ENCODE data around the gene TAMALIN.

TAMALIN gene

DNA sequence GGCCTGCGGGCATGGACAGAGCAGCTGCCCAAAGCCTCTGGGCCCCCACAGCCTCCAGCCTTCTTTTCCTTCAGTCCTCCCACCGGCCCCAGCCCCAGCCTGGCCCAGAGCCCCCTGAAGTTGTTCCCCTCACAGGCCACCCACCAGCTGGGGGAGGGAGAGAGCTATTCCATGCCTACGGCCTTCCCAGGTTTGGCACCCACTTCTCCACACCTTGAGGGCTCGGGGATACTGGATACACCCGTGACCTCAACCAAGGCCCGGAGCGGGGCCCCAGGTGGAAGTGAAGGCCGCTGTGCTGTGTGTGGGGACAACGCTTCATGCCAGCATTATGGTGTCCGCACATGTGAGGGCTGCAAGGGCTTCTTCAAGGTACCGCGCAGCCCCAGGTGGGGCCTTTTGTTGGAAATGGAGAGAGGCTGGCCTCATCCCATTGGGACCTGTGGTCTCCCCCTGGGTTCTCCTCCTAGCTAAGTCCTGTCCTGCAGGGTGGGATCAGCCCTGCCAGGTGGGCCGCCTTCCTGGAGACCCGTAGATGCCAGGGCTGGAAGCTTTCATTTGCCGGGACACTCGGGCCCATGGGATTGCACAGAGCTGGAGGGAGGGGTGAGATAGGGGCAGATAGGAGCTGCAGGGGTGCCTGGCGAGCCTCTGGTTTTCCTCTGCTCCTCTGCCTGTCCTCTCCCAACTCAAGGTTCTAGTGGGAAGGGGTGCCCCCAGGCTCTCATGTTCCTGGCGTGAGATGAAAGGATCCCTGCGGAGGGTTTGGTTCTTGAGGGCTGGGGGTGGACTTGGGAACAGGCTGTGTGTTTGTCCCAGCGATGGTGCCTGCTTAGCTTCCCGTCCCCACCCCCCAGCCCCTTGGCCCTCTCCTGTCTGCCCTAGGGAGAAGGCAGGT lies 48.3 kb downstream of the TAMALIN start:
- DNase-seq = peak in 7 of 51 donors; percentile 36 to 74 (median 49)

DNA sequence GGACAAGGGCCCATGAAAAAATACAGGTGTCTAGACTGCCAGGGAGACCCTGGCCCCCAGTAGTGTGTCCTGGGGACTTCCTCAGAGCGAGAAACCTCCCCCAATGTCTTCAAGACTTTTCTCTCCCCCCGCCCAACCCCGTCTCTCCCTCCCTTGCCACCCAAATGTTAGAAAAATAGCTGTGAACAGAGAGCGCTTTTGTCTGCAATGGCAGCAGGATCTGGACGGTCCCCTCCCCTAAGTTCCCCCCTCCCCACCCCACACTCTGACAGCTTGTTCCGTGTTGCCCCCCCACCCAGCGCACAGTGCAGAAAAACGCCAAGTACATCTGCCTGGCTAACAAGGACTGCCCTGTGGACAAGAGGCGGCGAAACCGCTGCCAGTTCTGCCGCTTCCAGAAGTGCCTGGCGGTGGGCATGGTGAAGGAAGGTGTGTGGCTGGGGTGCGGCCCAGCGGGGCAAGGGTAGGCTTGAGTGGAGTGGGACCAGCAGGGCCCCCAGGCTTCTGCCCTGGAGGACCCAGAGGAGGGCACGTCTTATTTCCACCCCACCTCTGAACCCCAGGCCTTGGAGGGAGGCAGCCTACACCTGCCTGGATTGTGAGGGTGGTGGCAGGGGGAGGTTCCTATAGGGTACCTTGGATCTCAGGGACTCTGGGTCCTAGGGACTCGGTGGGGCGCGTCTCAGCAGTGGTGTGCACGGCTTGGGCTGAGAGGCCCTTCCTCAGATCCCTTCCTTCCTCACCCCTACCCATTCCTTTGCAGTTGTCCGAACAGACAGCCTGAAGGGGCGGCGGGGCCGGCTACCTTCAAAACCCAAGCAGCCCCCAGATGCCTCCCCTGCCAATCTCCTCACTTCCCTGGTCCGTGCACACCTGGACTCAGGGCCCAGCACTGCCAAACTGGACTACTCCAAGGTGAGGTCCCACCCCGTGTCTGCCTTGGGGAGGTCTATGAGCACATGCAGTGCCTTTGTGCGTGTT lies 49.3 kb downstream of the TAMALIN start:
- peak in 37 of 51 donors; percentile 27 to 84 (median 52) for DNase-seq

DNA sequence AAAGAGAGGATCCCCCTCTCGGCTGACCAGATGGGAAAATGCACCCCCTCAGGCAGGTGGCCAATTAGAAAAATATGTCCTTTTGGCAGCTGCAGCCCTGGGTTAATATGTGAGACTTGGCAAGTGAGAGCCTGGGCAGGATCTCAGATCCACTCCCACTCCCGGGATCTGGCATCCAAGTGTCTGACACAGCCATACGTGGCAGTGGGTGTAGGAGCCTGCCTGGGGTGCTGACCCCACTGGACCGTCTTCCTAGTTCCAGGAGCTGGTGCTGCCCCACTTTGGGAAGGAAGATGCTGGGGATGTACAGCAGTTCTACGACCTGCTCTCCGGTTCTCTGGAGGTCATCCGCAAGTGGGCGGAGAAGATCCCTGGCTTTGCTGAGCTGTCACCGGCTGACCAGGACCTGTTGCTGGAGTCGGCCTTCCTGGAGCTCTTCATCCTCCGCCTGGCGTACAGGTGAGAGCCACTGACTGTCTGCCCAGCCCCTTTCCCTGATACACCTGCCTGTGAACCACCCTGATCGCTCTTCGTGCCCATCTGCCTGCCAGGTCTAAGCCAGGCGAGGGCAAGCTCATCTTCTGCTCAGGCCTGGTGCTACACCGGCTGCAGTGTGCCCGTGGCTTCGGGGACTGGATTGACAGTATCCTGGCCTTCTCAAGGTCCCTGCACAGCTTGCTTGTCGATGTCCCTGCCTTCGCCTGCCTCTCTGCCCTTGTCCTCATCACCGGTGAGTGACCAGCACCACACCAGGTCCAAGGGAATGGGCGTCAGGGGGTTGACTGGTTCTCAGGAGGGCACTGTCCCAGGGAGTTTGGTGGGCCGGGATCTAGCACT lies 50.3 kb downstream of the TAMALIN start:
- DNase-seq = peak in 7 of 51 donors; percentile 18 to 75 (median 41)

DNA sequence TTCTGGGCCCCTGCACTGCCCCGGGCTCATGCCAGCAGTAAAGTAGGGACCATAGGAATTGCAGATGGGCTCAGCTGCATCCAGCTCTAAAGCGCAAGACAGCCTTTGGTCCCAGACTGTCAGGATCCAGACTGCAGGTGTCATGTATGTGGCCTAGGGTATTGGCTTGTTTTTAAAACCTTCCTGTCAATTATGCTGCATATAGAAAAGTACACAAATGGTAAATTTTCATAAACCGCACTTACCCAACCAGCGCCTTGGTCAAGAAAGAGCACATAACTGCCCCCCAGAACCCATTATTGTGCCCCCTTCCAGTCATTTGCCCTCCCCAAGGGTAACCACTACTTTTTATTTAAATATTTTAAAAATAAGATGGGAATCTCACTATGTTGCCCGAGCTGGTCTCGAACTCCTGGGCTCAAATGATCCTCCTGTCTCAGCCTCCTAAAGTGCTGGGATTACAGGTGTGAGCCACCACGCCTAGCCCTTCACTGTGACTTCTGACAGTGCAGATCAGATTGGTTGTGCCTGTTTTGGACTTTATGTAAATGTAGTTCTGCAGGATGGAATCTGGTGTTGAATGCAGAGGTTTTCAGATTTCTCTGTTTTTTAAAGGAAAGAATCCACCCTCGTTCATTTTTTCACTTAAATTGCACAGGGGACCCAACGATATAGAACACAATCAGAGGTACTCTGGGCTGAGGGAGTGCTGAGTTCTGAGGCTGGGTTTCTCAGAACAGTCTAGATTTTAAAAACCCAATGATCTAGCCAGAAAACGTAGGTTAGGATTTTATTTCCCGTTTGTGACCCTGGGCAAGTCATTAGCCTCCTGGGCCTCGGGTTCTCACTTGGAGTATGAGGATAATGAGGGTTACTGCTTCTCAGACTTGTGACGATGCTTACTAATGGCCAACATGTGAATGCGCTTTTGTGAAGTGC lies 51.2 kb downstream of the TAMALIN start:
- DNase-seq = no peak

DNA sequence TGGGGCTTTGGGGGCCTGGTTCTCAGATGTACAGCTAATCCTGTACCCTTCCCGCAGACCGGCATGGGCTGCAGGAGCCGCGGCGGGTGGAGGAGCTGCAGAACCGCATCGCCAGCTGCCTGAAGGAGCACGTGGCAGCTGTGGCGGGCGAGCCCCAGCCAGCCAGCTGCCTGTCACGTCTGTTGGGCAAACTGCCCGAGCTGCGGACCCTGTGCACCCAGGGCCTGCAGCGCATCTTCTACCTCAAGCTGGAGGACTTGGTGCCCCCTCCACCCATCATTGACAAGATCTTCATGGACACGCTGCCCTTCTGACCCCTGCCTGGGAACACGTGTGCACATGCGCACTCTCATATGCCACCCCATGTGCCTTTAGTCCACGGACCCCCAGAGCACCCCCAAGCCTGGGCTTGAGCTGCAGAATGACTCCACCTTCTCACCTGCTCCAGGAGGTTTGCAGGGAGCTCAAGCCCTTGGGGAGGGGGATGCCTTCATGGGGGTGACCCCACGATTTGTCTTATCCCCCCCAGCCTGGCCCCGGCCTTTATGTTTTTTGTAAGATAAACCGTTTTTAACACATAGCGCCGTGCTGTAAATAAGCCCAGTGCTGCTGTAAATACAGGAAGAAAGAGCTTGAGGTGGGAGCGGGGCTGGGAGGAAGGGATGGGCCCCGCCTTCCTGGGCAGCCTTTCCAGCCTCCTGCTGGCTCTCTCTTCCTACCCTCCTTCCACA lies 52.0 kb downstream of the TAMALIN start:
- peak in 31 of 51 donors; percentile 20 to 81 (median 47) for DNase-seq

DNA sequence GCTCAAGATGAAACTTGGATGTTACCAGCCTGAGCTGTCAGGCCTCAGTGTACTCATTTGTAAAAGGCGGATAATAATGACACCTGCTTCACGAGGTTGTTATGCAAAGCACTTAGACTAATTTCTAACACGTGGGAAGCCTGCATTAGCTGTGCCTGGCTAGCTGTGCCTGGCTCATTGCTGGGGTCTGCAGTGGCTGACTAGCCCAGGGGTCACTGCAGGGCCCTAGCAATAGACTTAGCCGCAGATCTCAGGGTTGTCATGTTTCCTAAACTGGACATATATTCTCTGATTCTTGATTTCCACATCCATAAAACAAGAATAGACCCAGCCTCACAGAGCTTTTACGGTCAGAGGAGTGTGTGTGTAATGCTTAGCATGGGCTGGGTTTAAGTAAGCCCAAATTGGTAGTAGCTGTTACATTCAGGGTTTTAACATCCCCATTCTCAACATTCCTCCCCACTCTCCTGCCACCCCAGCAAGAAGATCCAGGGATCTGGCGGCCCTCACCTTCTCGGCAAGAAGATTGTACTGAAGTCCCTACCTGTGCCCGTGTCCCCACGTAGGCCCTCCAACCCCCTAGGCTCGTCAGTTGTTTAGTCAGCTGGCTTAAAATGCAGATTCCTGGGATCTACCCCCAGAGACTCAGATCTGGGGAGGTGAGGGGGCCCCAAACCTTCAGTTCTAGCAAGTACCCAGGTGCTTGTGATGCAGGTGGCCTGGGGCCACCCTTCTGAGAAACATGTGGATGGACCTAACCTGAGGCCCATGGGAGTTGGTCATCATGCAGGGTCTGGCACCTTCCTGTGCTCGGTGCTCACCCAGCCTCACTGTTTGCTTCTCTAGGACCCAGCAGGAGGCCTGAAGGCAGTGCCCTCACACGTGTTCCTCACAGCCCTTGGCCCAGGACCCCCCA lies 53.1 kb downstream of the TAMALIN start:
- peak in 1 of 51 donors; percentile 41 for DNase-seq

DNA sequence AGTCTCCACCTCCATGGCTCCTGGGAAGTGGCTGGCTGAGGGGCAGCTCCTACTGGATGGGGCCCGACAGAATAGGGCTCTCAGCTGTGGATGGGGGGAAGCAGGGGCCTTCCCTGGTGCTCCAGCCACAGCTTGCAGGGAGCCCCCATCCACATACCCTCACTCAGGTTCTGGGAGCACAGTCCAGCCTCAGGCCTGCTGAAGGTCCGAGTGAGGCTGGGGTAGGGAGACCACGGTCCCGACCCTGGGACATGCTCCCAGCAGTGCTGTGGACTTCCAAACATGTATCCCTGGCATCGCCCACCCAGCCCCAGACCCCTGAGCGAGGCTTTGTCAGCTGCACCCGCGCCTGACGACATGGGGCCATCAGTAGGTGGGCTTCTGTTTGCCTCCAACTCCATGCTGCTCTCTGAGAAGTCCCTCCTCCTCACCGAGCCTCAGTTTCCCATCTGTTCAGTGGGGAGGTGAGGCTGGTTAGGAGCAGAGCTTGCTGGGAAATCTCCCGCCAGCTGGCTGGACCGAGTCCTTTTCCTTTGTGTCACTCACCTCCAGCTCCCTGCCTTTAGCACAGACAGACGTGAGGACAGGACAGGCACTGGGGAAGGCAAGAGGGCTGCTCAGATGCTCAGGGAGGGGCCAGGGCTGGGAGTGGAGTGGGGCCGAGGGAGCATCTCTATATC lies 53.9 kb downstream of the TAMALIN start:
- peak in 1 of 51 donors; percentile 19 for DNase-seq

DNA sequence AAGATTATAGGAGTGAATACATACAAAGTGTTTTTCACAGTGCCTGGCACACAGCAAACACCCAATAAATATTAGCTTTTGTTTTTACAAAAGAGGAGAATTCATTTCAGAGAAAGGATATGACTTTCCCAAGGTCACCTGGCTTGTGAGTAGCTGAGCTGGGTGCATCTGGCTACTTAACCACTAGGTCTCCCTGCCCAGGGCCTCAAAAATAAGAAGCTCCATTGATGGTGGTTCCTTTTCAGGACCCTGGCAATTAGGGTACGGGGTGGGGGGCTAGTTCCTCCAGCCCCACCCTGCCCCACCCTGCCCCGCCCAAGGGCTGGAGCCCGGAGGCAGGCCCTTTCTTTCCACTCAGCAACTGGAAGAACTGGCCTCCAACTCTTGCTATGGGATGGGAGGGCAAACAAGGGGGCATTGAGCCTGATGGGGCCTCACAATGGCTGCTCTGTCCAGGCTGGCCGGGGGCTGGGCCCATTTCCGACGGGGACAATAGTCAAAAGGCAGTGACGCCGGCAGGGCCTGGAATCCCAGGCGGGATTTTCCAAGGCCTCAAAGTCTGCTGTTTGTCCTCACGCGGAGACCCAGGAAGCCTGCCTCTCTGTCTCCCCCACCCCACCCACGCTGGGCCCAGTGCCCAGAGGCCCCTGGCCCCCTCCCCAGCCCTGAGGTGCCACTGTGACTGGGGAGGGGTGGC lies 54.9 kb downstream of the TAMALIN start:
- peak in 49 of 51 donors; percentile 25 to 95 (median 81) for DNase-seq

DNA sequence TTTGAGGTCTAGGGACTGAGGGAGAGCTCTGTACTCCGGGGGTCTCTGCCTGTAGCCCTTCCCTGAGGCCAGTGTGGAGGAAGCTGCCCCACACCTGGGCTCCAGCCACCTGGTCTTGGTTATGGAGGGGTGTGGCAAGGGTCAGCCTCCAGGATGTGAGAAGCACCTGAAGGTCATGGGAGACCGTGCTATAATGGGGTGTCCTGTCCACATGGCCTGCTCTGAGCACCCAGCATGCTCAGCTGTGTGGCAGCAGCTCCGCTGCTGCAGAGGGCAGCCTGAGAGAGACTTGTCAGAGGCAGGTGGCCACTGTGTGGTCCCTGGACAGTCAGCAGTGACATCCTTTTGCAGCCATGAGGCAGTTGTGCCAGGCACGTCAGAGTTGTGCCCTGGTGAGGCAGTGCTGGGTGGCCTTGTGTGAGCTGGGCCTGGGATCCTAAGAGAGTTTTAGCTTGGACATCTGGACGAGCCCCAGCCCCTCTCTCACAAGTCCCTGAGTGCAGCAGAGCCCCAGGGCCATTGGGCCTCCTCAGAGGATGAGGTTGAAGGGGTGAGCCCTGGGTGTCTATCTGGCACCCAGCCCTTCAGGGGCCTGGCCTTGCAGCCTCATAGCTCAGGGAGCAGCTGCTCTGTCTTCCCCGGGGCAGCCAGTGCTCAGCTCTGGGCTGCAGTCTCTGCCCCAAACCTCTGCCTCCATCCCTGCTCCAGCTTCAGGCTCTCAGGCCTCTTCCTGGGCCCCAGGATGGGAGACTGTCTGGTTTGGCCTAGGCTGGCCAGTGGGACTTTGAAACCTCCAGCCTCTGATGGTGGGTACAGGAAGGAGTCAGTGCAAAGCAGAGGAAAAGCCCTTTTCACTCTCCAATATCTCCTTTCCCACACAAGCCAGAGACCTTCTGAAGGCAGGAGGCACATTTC lies 55.7 kb downstream of the TAMALIN start:
- DNase-seq = peak in 12 of 51 donors; percentile 29 to 79 (median 52)

DNA sequence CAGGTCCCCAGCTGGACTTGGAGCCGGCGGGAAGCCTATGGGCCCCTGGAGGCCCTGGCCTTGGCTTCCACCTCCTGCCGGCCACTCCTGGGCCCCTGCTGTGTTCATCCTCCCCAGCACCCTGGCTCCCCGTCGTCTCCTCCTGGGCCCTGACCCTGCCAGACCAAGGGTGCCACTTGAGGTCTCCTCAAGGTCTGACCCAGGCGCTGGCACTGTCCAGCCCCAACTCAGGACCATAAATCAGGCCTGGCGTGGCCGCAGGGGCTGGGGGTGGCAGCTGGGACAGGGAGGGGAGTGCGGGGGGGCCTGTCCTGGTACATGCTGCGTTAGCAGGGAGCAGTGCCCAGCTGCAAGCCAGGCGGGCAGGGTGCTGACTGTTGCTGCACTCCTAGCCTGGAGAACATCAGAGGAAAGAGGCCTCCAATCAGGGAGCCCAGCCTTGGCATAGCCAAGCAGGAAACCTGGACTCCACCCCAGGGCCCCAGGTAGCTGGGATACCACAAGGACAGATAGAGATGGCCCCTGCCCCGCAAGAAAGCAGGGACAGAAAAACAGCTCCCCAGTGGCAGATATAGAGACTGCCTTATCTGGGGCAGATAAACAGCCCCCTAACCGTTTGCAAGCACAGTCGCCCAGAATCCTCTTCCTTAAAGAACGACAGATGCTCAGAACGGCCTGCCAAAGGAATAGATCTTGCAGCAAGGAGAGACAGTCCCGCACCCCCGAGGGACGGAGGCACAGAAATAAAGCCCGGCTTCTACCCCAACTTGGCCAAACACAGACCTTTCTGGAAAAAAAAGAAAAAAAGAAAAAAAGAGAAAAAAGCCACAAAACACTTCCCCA lies 56.6 kb downstream of the TAMALIN start:
- peak in 15 of 51 donors; percentile 17 to 55 (median 31) for DNase-seq

DNA sequence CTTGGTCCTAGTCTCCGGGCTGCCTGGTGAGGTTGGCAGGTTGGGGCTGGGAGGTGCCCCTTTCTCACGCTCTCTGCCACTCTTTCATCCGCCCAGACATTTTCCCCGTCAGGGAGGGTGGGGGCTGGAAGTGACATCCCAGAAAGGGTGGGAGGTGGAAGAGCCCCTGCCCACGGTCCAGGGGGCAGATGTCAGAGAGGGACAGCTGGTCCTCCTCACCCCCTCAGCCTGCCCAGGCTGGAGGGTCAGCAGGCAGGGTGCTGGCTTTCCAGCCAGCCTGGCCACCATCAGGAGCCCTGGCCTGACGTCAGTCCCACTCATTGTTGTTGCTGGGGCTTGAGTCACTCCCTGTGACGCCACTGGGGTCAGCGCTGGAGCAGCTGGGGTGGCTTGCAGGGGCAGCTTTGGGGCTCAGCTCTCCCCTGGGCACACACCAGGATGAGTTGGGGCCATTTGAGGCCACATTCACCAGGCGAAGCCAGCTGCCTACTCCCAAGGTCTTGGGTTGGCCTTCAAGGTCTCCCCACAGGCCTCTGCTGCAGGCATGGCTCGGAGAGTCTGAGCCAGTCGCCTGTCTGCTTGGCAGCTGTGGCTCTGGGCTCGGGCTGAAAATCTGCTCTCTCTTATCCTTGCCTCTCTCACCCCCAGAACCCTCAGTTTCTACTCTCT lies 57.4 kb downstream of the TAMALIN start:
- DNase-seq = peak in 12 of 51 donors; percentile 10 to 62 (median 33)

Measured in hypothalamus (tissue), 51 donors.